GM19468 (cell line): Measurements from ENCODE around the gene ELMO1.

Experiments
- ATAC-seq: cut with Tn5 transposase; IDR thresholded peaks from one replicate; pipeline ENCODE4 v1.9.1; 2021; ENCODE audit warnings: mild to moderate bottlenecking, moderate library complexity, moderate number of reproducible peaks; ENCODE audit not compliant: unreplicated experiment; ENCODE audit errors: extremely low read depth

Gene ELMO1

DNA sequence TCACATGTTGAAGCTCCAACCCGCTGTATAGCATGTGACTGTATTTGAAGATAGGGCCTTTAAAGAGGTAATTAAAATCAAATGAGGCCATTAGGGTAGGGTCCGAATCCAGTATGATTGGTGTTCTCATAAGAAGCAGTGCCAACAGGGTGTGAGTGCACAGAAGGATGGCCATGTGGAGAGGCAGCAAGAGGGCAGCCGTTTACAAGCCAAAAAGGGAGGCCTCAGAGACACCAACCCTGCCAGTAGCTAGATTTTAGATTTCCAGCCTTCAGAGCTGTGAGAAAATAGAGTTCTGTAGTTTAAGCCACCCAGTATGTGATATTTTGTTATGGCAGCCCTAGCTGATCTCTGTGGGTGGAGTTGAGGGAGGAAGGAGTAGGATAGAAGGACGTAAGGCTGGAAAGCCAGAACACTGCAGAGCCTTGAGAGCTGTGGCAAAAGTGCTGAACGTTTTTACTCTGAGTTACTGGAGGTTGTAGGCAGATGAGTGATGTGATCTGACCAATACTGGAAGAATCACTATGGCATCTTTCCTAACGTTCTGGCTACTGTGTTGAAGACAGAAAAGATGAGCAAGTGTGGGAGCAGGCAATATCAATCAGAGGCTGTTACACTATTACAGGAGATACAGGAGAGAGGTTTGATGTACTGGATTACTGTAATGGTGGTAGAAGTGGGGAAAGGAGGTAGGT lies 334.9 kb downstream of the ELMO1 start:
- ATAC-seq: no peak

DNA sequence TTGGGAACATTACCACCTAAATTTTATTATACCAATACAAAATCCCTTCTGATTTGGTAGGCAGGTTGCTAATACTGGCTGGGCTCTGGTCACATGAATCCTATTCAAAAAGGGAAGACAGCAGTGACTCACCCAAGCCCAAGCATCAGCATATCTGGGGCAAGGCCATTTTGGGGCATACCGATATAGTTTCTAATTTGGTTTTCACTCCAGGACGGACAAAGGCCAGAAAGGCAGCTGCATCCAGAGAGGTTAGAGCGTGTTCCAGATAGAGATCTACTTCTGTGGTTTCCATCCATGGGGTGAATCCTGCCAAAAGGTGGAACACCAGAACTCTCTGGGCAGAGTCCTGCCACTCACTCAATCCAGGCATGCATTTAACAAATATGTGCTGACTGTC lies 335.8 kb downstream of the ELMO1 start:
- no peak for ATAC-seq

DNA sequence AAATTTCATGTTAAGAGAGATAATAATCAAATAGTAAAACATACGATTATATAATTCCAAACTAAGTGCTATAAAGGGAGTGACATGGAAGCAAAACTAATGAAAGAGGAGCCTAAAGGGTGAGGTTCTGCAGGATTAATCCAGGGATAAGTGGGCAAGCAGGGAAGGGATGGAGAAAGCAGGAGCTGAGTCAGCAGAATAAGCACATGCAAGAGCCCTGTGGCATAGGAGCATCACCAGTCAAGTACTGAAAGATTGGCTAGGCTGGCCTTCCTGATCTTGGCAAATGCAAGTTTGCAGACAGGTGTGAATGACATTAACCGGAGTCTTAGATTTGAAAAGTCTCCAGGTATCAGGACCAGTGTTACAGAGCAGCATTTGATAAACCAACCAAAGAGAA lies 336.4 kb downstream of the ELMO1 start:
- no peak for ATAC-seq

- no peak for ATAC-seq
Measured at GRCh38 chr7:37111459-37111858, 337.2 kb downstream of the ELMO1 start.

GRCh38 chr7:37110660-37111424 lies 337.8 kb downstream of the ELMO1 start:
- ATAC-seq: no peak

DNA sequence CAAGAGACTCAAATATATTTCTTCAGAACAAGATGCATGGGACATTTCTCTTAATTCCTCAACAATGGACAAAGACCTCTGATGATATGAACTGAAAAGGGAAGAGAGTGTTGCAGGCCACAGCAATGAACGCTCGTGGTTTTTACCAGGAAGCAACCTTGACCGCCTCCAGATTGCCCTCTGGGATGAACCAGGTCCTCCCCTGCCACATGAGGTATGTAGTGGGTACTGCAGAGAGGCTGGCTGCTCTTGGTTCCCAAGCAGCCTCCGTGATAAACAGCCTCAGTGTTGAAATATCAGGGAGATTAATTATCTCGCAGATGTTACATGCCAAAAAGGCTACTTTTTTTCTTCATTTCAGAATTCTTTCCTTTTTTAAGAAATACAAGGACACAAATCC lies 338.8 kb downstream of the ELMO1 start:
- ATAC-seq: no peak

GRCh38 chr7:37109016-37109683 lies 339.5 kb downstream of the ELMO1 start:
- no peak for ATAC-seq

DNA sequence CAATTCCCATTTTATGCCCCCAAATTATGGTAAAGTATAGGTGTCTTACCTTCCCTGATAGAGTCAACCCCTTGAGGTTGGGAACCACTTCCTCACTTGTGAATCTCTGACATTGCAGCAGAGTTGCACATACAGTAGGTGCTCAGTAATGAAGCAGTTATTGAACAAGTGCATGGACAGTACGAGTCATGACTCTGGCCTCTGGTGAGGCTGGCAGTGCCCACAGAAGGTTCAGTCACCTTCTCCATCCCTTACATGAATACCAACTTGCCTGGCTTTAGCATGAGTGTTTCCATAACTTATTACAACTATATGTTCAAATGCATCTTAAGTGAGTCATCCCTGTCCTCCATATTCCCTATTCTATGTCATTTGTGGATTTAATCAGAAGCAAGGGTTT lies 340.0 kb downstream of the ELMO1 start:
- no peak for ATAC-seq

- no peak for ATAC-seq
Measured at GRCh38 chr7:37107047-37107750, 341.5 kb downstream of the ELMO1 start.

DNA sequence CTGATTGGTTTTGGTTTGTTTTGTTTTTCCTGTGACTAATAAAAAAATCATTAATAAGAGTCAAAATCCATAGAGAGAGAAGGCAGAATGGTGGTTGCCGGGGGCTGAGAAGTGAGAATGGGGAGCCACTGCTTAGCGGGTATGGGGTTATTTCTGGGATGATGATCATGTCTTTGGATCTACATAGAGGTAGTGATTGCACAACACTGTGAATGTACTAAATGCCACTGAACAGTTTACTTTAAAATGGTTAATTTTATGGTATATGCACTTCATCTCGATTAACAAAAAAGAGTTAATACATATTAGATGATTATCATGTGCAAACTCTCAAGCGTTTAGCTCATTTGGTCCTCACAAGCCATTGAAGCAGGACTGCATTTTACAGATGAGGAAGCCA lies 342.9 kb downstream of the ELMO1 start:
- ATAC-seq: no peak

DNA sequence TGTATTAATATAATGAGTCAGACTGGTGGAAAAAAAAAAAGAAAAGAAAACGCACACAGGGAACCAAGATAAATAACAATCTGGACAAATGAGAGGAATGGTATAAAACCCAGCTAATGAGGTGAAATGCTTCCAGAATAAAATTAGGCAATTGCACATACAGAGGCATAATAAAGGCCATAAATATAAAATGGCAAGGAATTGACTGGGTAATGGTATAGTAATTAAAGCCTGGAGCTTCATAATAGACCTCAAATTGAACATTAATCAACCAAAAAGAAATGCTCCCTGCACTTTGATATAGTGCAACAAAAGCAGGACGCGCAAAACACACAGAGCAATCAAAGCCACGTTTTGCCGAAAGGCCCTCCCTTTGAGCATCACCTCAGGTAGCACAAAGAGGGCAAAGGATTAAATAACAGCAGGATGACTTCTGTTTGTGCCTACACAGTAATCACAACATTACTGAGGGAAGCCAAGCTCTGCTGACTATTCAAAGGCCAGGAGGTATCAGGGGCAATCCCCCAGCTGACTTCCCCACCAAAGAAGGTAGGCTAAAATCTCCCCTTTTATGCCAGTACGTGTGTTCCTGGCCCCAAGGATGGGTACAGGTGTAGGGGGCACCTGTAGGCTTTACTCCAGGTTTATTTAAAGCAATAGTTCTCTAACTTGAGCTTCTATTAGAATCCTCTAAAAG lies 343.7 kb downstream of the ELMO1 start:
- no peak for ATAC-seq

DNA sequence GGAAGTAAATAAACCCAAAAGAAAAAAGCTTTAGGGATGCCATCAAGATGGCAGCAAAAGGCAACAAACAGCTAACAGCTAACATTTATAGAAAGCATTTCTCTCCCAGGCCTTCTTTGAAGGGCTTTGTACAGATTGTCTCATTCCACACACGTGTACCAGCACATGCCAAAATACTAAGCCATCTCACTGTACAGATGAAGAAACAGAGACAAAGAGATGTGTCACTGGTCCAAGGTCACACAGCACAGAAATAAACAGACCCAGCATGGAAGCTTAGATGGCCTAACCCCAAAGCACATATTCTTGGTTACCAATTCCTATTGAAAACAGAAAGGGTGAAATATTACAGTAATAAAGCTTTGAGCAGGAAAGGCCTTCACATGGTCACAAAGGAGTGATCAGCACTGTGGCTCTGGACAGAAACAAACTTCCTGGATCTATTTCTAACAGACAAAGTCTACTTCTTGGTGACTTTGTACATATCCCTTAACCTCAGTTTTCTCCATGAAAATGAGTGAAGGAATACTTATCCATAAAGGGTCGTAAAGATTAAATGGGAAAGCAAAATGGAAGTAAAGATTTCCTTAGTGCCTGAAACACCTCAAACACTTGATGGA lies 346.0 kb downstream of the ELMO1 start:
- ATAC-seq: no peak

- ATAC-seq: no peak
Measured at GRCh38 chr7:37100735-37101331, 347.8 kb downstream of the ELMO1 start.

GRCh38 chr7:37098762-37099161 lies 349.9 kb downstream of the ELMO1 start:
- no peak for ATAC-seq

GRCh38 chr7:37097983-37098382 lies 350.7 kb downstream of the ELMO1 start:
- no peak for ATAC-seq

GRCh38 chr7:37097276-37097675 lies 351.4 kb downstream of the ELMO1 start:
- ATAC-seq: no peak

- ATAC-seq: no peak
Measured at GRCh38 chr7:37096341-37096740, 352.3 kb downstream of the ELMO1 start.

GRCh38 chr7:37095122-37095521 lies 353.5 kb downstream of the ELMO1 start:
- ATAC-seq: no peak

GRCh38 chr7:37093257-37093656 lies 355.4 kb downstream of the ELMO1 start:
- no peak for ATAC-seq
